B cell (primary cell): ENCODE measurements around the gene TBRG1. TPM values are rescaled to one million over a fixed set of nuclear protein-coding genes. Genes with fewer than 3 reads are reported as not detected.

ENCODE experiments used
- ATAC-seq: fragments of 200-7000 bp; cut with Tn5 transposase; one replicate; pipeline ENCODE4 v1.10.0; 2021; ENCODE audit warnings: low read depth, mild to moderate bottlenecking, moderate number of reproducible peaks, moderate library complexity
- CTCF ChIA-PET: fragments of 350-600 bp; sonication (Branson Sonifier 250); formaldehyde crosslinking; loops from one replicate; lab custom pipeline; 2021; ENCODE audit warnings: antibody characterized with exemption, inconsistent platforms; lab: Charles Lee
- POLR2A ChIA-PET: fragments of 350-600 bp; sonication (Branson Sonifier 250); formaldehyde crosslinking; loops from one replicate; lab custom pipeline; 2021; ENCODE audit warnings: antibody characterized with exemption; lab: Charles Lee
- DNase-seq: peaks from one replicate; pipeline ENCODE4 v3.0.0; 2013
- H2AFZ ChIP-seq: 2 replicates; pipeline ENCODE4 v1.6.1; 2012; ENCODE audit warnings: mild to moderate bottlenecking, low read depth, low read length; ENCODE audit not compliant: insufficient read depth, poor library complexity, severe bottlenecking
- H3K27ac ChIP-seq, 2 donors: 1 replicate in 1 of 2; 2 replicates in 1 of 2; pipeline ENCODE4 v1.5.1; 2012 to 2013; ENCODE audit warnings: low read length in 2 of 2, mild to moderate bottlenecking in 2 of 2, moderate library complexity in 1 of 2
- H3K27me3 ChIP-seq, 4 experiments: fragments of 200-600 bp in 1 of 4; sonication (generic) in 1 of 4; replicated peaks in 1 of 4; 1 replicate in 2 of 4; 2 replicates in 2 of 4; pipeline versions ENCODE4 v1.6.1 to v1.7.0; 2013 to 2016; ENCODE audit warnings: low read length in 3 of 4, mild to moderate bottlenecking in 2 of 4, mixed read lengths in 1 of 4, moderate library complexity in 1 of 4; ENCODE audit not compliant: insufficient read depth in 4 of 4, control insufficient read depth in 3 of 4; ENCODE audit errors: control extremely low read depth in 1 of 4
- H3K36me3 ChIP-seq, 2 experiments: replicated peaks in 1 of 2; 1 replicate in 1 of 2; 2 replicates in 1 of 2; pipeline versions ENCODE4 v1.6.1 to v1.7.1; 2013; ENCODE audit warnings: low read length in 1 of 2; ENCODE audit not compliant: insufficient read depth in 2 of 2, control insufficient read depth in 1 of 2; ENCODE audit errors: control extremely low read depth in 1 of 2, extremely low read depth in 1 of 2
- H3K4me1 ChIP-seq, 2 donors: fragments of 200-600 bp in 1 of 2; sonication (generic) in 1 of 2; 1 replicate in 1 of 2; 2 replicates in 1 of 2; pipeline versions ENCODE4 v1.5.1 to v1.6.1; 2013 to 2017; ENCODE audit warnings: low read length in 2 of 2; ENCODE audit not compliant: control insufficient read depth in 2 of 2, insufficient read depth in 2 of 2
- H3K4me2 ChIP-seq: replicated peaks from 2 replicates; pipeline ENCODE3; 2012; ENCODE audit warnings: mild to moderate bottlenecking, low read depth, low read length; ENCODE audit not compliant: poor library complexity, severe bottlenecking
- H3K4me3 ChIP-seq, 5 experiments: fragments of 200-600 bp in 1 of 5; sonication (generic) in 1 of 5; 1 replicate in 3 of 5; 2 replicates in 2 of 5; pipeline versions ENCODE4 v1.5.1 to v1.7.0; 2011 to 2016; ENCODE audit warnings: low read length in 4 of 5, mild to moderate bottlenecking in 4 of 5, low read depth in 2 of 5, control low read depth in 1 of 5, moderate library complexity in 1 of 5; ENCODE audit not compliant: insufficient read depth in 1 of 5; ENCODE audit errors: control extremely low read depth in 1 of 5, extremely low read depth in 1 of 5
- H3K79me2 ChIP-seq: fragments of 200-600 bp; sonication (generic); one replicate; pipeline ENCODE4 v1.6.0; 2016; ENCODE audit warnings: low read length; ENCODE audit not compliant: control insufficient read depth, insufficient read depth
- H3K9ac ChIP-seq: fragments of 200-600 bp; sonication (generic); 2 replicates; pipeline ENCODE4 v1.6.1; 2017; ENCODE audit warnings: mild to moderate bottlenecking, low read length, moderate library complexity
- H3K9me3 ChIP-seq, 3 donors: one replicate each; pipeline versions ENCODE4 v1.6.1 to v1.7.1; 2013; ENCODE audit warnings: low read length in 2 of 3; ENCODE audit not compliant: control insufficient read depth in 2 of 3, insufficient read depth in 1 of 3; ENCODE audit errors: control extremely low read depth in 1 of 3
- H4K20me1 ChIP-seq: 2 replicates; pipeline ENCODE4 v1.6.0; 2012; ENCODE audit warnings: mild to moderate bottlenecking, low read length; ENCODE audit not compliant: insufficient read depth, control insufficient read depth, poor library complexity, severe bottlenecking
- H3K27ac Mint-ChIP-seq: one replicate; pipeline ENCODE4 v1.8.0; 2021; ENCODE audit warnings: mixed read lengths
- H3K27me3 Mint-ChIP-seq: one replicate; pipeline ENCODE4 v1.8.0; 2021; ENCODE audit warnings: mixed read lengths
- H3K4me1 Mint-ChIP-seq: one replicate; pipeline ENCODE4 v1.8.0; 2021; ENCODE audit warnings: mixed read lengths
- H3K4me3 Mint-ChIP-seq: one replicate; pipeline ENCODE4 v1.8.0; 2021; ENCODE audit warnings: mixed read lengths
- H3K9me3 Mint-ChIP-seq: one replicate; pipeline ENCODE4 v1.8.0; 2022; ENCODE audit warnings: mixed read lengths; ENCODE audit not compliant: insufficient read depth
- CTCF ChIP-seq: fragments of 200-600 bp; IDR thresholded peaks from one replicate; pipeline ENCODE4 v1.8.0; 2022; ENCODE audit warnings: antibody characterized with exemption, mild to moderate bottlenecking
- EZH2 ChIP-seq: IDR thresholded peaks from 2 replicates; pipeline ENCODE4 v1.6.1; 2012; ENCODE audit warnings: borderline replicate concordance, low read depth, mild to moderate bottlenecking, moderate library complexity, low read length; ENCODE audit not compliant: insufficient read depth, poor library complexity, severe bottlenecking
- WGBS: methylation state at CpG from one replicate; pipeline ENCODE4 v1.1.5; 2013; ENCODE audit warnings: missing lambda C conversion rate; ENCODE audit not compliant: insufficient coverage; 5-methylcytosine and 5-hydroxymethylcytosine counted together
- intact Hi-C: fragments of 100-400 bp; cut with micrococcal nuclease; formaldehyde crosslinking; loops from one replicate; pipeline ENCODE4 v1.10.0; 2022
- polyA plus RNA-seq: library from polyadenylated mRNA; depleted of rRNA; stranded (reverse); fragments of >200 nt; gene quantifications from 2 replicates; pipeline ENCODE4 v1.2.3, GENCODE V29; 2012
- total RNA-seq, 2 donors: library from RNA; stranded (reverse); fragments of 120-200 nt in 1 of 2; gene quantifications; 1 replicate in 1 of 2; 2 replicates in 1 of 2; pipeline versions ENCODE4 v1.2.3 to v1.2.4, GENCODE V29; 2013 to 2022

TBRG1 gene
- total and polyA plus RNA-seq, 2 donors (not counting 1 experiment from before 2014, with no cell fraction given), result 68.2 to 71.5 TPM

- Histone ChIP-seq H3K27ac (no peak overlapping the region), H3K27me3 (peaks cover 0 to 12% (median 4%) of the 10 kb centered on the region in 4 experiments), H3K4me2 (no peak overlapping the region), H3K9ac (no peak overlapping the region), H3K9me3 (no peaks in the 10 kb centered on the region), H4K20me1 (no peaks in the 10 kb centered on the region), H3K4me3 (no peak overlapping the region), H3K36me3 (no peaks in the 10 kb centered on the region), H3K4me1 (no peaks in the 10 kb centered on the region), H2AFZ (no peak overlapping the region), H3K79me2 (no peaks in the 10 kb centered on the region)
- CTCF ChIA-PET, result no interaction called here
- Mint-ChIP-seq H3K4me3 (no peak overlapping the region), H3K27me3 (peaks cover 23% of the 10 kb centered on the region), H3K27ac (no peak overlapping the region), H3K4me1 (no peaks in the 10 kb centered on the region), H3K9me3 (peaks cover 2% of the 10 kb centered on the region)
- DNase-seq, result no peak
- ATAC-seq, result no peak
- TF ChIP-seq EZH2 (no peak), CTCF (no peak)
- POLR2A ChIA-PET, result no interaction called here
- WGBS, result no CpG with 5 or more reads among the region's 3 CpGs
- intact Hi-C loops, result no loop called here
Measured at GRCh38 chr11:124595302-124595701, 27.4 kb upstream of the TBRG1 start.

- H2AFZ ChIP-seq, result no peak overlapping the region
- H3K4me3 ChIP-seq, result no peak overlapping the region
- no peaks in the 10 kb centered on the region for H3K9me3 ChIP-seq
- H3K79me2 ChIP-seq, result no peaks in the 10 kb centered on the region
- CTCF ChIA-PET, result no interaction called here
- no peak overlapping the region for H3K9ac ChIP-seq
- intact Hi-C loops, result no loop called here
- no peak overlapping the region for H3K4me2 ChIP-seq
- Mint-ChIP-seq H3K4me1 (no peaks in the 10 kb centered on the region), H3K27ac (no peak overlapping the region), H3K27me3 (peaks cover 40% of the 10 kb centered on the region), H3K4me3 (no peak overlapping the region), H3K9me3 (peaks cover 2% of the 10 kb centered on the region)
- no peaks in the 10 kb centered on the region for H3K36me3 ChIP-seq
- H3K4me1 ChIP-seq, result no peaks in the 10 kb centered on the region
- ATAC-seq (no peak), DNase-seq (no peak)
- no peak overlapping the region for H3K27ac ChIP-seq
- peaks cover 0 to 12% (median 4%) of the 10 kb centered on the region in 4 experiments for H3K27me3 ChIP-seq
- TF ChIP-seq CTCF (no peak), EZH2 (no peak)
- POLR2A ChIA-PET, result no interaction called here
- H4K20me1 ChIP-seq, result no peaks in the 10 kb centered on the region
Measured at GRCh38 chr11:124597626-124598025, 25.0 kb upstream of the TBRG1 start.
